UCSD-AML1 (cell line): ENCODE measurements around the gene SLIT1.

Experiments used
- DNase-seq: peaks from one replicate; lab custom pipeline; 2025; ENCODE audit not compliant: unreplicated experiment; lab: John Stamatoyannopoulos, UW

SLIT1 gene

DNA sequence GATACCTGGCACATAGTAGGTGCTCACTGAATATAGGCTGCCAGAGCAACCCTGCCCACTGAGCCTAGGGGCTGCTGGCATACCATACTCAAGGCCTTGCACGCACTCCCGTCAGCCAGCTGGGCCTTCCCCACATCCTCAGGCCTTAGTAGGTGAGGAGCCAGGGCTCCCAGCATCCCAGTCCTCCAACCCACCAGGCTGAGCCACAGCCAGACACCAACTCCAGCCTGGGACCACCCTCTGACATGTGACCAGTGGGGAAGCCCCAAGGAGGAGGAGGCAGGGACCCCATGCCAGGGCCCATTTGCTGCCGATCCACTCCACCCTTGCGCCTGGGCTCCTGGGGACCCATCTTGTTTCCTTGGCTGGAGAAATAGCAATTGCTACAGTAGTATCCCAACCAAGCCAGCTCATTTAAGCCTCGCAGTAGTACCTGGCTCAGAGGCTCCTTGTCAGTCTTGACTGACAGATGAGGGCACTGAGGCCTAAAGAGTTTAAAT lies 11.4 kb downstream of the SLIT1 start:
- DNase-seq: no peak

DNA sequence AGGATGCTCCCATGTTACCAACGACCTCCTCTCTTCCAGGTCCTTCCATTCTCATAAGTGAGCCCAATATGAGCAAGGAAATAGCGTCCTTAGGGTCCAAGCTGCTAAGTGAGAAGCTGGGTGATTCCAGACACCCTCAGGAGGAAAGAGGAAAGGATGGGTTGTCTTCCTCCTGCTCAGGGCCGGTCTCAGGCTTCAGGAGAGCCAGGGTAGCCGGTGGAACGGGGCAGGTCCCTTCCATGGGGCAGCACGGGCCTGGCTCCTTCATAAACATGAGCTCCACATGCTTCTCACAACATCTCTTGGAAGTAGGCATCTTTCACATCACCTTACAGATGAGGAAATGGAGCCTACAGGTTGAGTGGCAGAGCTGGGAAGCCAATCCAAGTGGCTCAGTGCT lies 12.7 kb downstream of the SLIT1 start:
- DNase-seq: no peak

DNA sequence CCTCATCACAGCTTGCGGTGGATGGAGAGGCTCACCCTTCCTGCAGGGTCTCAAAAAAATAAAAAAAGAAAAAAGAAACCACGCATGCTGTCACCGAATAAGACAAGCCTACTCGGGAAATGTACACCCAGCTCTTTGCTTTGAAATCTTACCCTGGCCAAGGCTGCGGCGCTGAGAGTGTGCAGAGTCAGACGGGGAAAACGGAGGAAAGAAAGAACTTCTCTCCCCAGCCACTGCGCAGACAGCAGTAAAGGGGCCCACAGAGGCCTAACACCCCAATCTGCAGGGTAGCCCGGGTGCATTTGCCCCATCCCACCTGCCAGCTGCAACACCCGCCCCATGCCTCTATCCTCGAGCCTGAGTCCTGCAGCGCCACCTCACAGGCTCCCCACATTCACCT lies 14.8 kb downstream of the SLIT1 start:
- DNase-seq: no peak

DNA sequence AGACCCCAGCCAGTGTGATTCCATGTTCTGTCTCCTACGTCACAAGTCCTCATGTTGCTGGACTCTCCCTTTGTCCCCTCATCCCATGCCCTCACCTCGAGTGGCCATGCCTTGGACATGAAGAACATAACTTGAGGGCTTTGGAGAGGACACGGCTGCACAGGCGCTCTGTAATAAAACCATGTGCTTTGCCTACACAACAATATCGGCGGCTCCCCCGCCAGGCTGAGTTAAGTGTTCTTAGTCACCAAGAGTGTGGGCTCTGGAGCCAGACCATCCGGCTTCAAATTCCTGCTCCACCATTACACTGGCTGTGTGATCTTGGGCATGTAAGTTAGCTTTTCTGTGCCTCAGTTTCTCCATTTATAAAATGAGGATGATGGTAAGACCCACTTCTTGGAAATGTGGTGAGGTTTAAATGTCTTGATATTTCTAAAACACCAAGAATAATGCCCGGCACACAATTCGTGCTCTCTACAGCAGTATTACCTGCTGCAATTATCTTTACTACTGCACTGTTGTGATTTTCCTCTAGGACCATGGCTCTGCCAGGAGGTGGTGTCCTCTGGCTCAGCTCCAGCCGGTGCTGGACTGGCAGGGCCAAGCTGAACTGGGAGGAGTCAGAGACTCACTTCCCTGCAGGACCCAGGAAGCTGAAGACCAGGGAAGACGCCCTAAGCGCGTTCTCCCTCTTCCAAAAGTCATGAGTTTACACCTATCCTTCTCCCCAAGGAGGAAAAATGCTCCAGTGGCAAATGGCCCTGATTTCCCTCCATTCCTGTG lies 15.7 kb downstream of the SLIT1 start:
- DNase-seq: no peak

DNA sequence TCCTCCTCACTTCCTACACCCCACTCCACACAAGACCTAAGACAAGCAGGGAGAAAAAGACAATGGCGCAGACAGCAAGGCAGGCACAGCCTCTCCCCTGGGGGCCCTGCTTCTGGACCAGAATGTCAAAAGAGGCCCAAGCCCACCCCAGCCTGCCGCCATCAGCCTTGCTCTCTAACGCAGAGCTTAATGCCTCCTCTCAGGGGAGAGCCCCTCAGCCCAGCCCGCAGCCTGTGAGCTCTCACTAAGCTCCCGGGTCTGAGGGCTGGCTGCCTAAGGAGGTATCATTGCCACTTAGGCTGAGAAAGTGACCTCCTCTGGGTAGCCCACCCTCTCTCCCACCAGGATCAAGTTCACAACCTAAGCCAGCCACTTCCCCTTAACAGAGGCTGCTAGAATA lies 16.7 kb downstream of the SLIT1 start:
- DNase-seq: no peak

DNA sequence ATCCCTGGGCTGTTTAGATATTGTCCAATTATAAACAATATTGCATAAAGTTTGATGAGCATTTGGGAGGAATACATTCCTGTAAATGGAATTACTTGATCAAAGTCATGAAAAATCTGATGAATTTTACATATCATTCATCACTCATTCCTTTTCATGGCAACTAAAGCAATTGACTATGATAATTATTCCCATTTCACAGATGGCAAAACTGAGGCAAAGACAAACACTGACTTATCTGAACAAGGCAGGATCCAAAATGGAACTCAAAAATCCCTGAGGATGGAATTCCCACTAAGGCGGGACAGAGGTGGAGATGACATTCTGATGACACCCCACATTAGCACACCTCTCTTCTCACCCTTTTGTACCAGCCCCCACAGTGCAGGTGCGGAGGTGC lies 17.1 kb downstream of the SLIT1 start:
- DNase-seq: no peak

DNA sequence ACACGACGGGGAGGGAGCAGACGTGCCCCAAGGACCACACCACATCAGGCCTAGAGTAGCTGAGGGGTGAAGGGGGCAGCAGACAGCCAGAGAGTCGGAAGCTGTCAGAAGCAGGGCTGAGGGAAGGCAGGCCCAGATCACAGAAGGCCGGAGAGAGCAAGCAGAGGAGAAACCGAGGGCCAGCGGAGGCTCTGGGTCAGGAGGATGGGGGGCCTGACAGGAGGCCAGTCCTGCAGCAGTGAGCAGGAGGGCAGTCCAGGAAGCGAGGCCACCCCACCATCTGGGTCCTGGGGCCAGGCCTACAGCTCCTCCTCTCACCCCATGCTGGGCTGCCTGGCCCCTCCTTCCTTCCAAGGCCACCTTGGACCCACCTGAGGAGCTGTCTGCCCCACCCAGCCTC lies 20.3 kb downstream of the SLIT1 start:
- no peak for DNase-seq

DNA sequence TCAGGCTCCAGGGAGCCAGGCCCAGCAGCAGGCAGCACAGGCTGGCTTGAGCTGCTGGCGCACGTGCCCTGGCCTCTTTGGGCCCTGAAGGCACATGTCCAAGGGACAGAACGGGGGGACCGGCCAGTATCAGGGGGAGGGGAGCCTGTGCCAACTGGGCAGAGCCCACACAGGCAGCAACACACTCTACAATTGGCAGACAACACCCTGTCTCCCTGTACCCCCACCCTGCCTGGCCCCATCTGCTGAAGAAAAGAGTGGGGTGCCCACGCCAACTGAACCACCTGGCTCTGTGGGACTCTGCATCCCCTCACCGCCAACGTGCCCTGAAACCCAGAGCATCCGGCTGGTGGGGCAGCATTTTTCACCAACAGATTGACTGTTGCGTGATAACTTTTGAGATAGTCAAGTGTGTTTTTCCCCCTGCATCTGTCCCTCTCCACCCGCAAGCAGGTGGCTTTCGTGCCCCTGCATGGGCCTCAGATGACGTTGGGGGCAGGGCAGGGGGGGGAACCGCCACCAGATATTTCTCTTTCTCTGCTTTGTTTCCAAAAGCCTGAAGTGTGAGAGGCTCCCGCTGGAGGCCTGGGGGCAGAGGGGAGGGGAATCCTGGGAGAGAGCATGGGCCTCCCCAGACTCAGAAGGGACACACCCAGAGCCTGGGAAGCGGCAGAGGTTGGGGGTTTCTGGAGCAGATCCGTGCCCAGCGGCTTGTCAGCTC lies 21.8 kb downstream of the SLIT1 start:
- DNase-seq: no peak

DNA sequence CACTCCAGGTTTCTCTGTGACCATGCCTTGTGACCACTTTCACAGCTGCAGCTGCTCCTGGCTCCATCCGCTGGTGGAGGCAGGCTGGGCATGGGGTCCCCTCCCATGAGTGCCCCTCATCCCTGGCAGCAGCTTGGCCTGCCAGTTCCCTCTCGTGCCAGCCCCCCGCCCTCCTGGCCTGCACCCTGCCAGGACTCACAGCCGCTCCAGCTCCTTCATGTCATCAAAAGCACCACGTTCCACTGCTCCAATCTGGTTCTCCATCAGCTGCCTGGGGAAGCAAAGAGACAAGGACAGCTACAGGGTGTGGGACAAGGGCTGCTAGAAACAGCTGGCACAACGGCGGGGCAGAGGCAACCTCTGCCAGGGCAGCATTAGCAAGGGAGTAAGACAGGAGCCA lies 22.6 kb downstream of the SLIT1 start:
- no peak for DNase-seq

DNA sequence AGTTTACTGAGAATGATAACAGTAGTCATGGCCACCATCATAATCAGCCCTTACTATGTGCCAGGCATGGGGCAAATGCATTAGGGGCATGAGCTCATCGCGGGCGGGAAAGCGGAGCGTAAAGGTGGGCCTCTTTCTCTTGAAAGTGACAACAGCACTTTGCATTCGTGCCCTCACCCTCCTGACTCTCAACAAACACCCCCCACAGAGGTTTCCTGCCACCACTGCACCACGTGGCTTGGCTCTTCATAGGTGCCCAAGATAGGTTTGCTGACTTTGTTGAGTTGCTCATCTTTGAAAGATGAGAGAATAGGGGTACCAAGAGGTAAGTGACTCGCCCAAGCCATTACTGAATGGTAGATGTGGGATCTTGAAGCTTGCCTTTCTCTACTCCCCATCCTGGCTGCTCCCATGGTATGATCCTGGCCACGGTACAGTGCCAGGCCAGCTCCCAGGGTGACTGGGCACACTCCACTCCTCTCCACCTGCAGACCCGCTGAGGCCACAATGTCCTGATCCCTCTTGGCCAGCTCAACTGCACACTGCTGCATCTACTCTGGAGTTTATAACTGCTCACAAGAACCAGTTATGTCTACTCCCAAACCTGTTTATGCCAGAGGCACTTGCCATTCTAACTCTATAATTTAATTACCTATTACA lies 26.0 kb downstream of the SLIT1 start:
- DNase-seq: no peak

DNA sequence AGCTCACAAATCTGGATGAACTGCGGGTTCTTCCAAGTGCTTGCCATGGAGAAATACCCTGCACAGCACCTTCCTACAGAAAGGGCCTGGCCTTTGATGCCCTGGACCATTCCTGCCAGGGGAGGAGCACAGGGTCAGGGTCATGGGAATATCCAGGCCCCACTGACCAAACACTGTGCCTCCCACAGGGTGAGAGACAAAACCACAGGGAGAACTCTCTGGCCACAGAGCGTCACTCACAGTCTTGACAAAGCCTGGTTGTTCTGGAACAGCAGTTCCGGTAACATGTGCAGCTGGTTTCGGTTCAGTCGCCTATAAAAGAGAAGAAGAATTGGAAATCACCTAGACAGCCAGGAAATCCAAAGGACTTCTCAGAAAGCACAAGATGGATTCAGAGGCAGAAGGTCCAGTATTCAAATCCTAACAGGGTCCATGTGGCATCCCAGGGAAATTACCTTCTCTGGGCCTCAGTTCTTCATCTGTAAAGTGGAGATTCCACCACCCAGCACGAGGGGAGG lies 28.1 kb downstream of the SLIT1 start:
- peak; percentile 37 for DNase-seq

DNA sequence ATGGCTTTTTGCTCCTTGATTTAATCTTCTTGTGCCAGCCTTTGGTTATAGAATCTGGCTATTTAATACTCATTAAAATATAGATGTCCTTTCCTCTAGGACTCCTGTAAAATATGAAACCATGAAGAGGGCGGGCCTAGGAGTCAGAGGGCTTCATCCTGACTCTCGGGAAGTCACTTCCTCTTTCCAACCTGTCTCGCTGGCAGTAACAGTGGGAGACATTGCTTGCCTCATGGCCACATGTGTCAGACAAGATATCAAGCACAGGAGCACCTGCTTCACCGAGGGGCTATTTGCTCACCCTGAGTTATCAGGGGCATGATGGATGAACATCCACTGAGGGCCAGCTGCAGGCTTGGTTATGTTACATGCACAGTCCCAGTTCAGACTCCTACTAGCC lies 31.0 kb downstream of the SLIT1 start:
- DNase-seq: no peak

DNA sequence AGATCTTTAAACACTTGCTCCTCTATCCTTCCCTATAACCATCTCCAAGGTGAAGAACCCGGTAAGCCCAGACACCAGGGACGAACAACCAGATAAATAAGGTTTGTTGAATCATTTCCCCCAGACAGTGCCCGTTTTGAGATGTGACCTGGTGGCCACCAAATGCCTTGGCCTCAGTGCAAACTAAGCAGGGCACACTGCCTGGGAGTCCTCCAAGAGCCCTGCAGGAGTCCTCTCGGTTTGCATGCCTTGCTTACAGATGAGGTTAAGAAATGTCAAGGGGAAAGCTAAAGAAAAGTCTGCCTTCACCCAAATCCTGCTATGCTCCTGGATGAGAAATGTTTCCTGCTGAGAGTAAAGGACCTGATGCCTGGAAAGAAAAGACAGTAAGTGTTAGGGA lies 31.6 kb downstream of the SLIT1 start:
- DNase-seq: no peak

DNA sequence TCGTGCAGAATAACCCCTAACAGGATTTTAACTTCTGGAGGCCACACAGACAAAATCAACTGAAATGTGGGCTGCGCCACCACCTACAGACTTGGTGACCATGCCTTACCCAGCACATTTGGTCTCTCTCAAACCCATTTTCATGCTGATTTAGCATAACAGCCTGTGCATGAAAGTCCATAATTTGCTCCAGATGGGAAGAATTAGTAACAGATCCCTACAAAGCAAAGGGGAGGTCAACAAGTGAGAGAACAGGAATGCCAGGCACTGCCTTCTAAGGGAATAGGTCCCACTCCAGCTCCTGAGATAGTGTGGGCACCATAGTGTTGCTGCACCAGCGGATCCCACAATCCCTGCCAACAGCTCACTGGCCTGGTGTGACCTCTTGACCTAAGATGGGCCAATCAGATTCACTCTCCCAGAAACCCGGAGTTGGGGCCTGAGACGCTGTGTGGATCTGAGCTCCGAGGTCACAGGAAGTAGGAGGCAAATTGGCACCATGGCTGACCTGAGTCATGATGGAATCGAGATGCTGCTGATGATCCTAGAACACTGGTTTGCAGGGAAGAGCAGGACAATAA lies 32.4 kb downstream of the SLIT1 start:
- DNase-seq: no peak

DNA sequence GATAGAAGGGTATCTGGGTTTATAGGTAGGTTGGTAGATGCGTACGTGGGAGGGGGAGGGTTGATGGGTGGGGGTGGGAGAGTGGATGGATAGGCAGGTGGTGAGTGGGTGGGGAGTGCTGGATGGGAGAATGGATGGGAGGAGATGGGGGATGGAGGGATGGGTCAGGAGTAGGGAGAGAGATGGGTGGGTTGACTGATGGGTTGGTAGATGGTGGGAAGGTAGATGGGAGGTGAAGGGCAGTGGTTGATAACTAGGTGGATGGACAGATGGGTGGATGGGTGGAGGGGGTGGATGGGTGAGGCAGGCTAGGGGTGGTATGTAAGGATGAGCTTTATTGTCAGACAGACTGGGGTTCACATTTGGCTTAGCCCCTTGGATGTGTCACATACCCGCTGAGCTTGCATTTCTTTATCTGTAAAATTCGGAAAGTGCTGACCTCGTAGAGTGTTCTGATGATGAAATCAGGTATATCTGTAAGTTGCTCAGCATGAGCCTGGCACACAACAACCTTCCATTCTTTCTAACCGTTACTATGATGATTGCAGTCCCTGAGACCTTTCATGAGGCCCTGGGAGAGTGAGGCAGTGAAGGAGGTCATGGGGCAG lies 34.3 kb downstream of the SLIT1 start:
- no peak for DNase-seq

DNA sequence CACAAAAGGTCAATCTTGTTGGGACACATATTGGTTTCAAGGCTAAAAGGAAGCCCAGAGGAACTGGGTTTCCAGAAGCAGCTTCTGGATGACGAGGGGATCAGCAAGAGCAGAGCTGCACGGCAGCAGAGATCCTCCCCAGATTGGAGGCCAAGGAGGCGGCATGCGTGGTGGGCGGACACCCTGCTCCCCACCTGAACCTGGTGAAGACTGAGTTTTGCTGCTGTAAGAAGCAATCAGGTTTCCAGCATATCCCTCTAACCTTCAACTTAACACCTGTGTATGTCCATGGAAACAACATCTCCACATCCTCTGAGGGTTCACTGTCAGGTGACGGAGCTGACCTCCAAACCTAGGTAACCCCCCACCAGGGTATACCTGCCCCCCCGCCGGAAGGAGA lies 35.1 kb downstream of the SLIT1 start:
- no peak for DNase-seq

DNA sequence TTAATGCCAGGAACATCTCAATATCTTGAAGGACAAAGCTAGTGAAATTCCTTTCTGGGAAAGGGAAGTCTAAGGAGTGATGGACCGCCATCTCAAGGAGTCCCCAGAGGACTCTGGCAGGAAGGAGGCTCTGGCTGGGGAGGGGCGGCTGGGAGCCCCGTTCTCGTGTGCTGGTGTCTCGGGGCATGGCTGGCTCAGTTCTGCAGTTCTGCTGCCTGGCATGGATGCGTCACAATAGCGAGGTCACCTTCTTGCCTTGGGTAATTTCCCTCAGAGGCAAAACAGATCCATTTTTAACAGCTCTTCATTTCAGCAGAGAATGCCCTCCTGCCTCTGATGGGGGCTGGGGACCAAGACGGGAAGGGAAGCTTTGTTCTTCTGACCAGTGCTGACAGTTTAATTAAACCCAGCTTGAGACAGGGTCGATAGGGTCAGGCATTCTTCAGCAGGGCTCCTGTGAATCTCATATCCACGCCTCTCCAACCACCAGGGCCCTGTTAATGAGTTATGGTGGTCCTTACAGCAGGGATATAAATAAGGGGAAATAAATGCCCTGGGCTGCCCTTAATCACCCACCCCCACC lies 35.7 kb downstream of the SLIT1 start:
- no peak for DNase-seq

DNA sequence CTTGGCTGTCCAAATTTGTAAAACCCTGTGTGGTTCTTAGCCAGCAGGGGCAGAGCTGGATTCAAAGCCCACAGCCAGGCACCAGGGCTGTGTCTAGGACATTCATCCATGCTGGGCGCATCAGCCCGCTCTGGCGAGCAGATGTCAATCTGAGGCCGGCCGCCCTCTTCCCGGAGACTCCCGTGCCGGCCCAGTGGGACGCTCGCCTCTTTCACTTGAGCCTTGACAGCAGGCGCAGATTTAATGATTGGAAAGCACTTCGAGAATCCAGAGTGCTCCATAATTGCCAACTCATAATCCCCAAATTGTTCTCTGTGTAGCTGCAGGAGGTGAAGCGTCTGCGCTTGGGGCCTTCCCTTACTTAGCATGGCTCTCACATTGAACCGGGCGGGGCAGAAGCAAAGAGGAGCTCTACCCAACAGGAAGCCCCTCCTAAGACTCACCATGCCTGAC lies 36.7 kb downstream of the SLIT1 start:
- no peak for DNase-seq

DNA sequence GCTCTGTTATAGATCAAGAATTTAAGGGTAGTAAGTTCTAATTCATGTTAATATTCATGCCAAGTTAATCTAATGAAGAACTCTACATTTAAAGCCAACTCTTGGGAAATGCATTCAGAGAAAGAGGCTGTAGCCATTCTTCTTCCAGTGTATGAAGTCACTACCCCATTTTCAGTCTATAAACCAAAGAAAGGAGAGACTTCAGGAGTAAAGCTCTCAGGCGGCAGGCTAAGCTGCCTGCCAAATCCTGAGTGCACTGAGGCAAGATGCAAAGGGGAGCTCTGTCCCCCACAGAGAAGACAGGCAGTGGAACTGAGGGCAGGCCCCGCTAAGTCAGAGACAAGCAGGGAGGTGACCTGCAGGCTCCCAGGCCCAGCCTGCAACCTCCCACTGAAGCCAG lies 41.5 kb downstream of the SLIT1 start:
- DNase-seq: no peak

DNA sequence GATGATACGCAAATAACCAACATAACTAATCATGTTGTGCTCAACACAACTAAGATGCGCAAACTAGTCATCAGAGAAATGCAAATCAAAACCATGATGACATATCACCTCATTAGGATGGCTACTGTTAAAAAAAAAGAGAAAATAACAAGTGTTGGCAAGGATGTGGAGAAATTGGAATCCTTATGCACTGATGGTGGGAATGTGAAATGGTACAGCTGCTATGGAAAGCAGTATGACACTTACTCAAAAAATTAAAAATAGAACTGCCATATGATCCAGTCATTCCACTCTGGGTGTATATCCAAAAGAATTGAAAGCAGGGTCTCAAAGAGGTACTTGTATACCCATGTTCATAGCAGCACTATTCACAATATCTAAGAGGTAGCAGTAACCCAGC lies 42.9 kb downstream of the SLIT1 start:
- no peak for DNase-seq
